Nephron (organoid): ENCODE data around the gene DCHS1.

ENCODE experiments used
- H3K27ac Mint-ChIP-seq, 3 experiments: 2 replicates each; pipeline ENCODE4 v1.8.0; 2020; ENCODE audit warnings: mixed read lengths in 3 of 3, mild to moderate bottlenecking in 2 of 3, moderate library complexity in 1 of 3
- H3K27me3 Mint-ChIP-seq: 2 replicates; pipeline ENCODE4 v1.8.0; 2021; ENCODE audit warnings: low read depth, mild to moderate bottlenecking, moderate library complexity, mixed read lengths
- H3K36me3 Mint-ChIP-seq: 2 replicates; pipeline ENCODE4 v1.8.0; 2020; ENCODE audit warnings: low read depth, mixed read lengths
- H3K4me1 Mint-ChIP-seq: 2 replicates; pipeline ENCODE4 v1.8.0; 2020; ENCODE audit warnings: mixed read lengths
- H3K4me3 Mint-ChIP-seq, 3 experiments: 2 replicates each; pipeline ENCODE4 v1.8.0; 2020; ENCODE audit warnings: mild to moderate bottlenecking in 3 of 3, mixed read lengths in 3 of 3, moderate library complexity in 2 of 3
- H3K9me3 Mint-ChIP-seq: 2 replicates; pipeline ENCODE4 v1.8.0; 2020; ENCODE audit warnings: mixed read lengths
- CTCF ChIP-seq, 3 experiments: fragments of 200-600 bp; sonication (generic); IDR thresholded peaks; one replicate each; pipeline ENCODE4 v1.5.0; 2021; ENCODE audit warnings: antibody characterized with exemption in 3 of 3; ENCODE audit not compliant: unreplicated experiment in 3 of 3

DCHS1 gene

GRCh38 chr11:6587360-6587953, 68.2 kb downstream of the DCHS1 start:
- no peak for TF ChIP-seq CTCF (IDR thresholded peaks at IDR 0.05; ENCODE audit: unreplicated experiment in 3 of 3)
- Mint-ChIP-seq H3K9me3 (peaks cover 26% of the 10 kb centered on the region), H3K4me1 (no peaks in the 10 kb centered on the region), H3K27ac (no peak overlapping the region), H3K27me3 (no peaks in the 10 kb centered on the region), H3K4me3 (no peak overlapping the region), H3K36me3 (peaks cover 40% of the 10 kb centered on the region)

GRCh38 chr11:6586434-6587359, 68.9 kb downstream of the DCHS1 start:
- peaks cover 43% of the 10 kb centered on the region for H3K36me3 Mint-ChIP-seq
- no peak for TF ChIP-seq CTCF (IDR thresholded peaks at IDR 0.05; ENCODE audit: unreplicated experiment in 3 of 3)

GRCh38 chr11:6584528-6584927, 71.1 kb downstream of the DCHS1 start:
- H3K4me1 Mint-ChIP-seq = no peaks in the 10 kb centered on the region
- peaks cover 31% of the 10 kb centered on the region for H3K9me3 Mint-ChIP-seq
- H3K27ac Mint-ChIP-seq = no peak overlapping the region
- H3K4me3 Mint-ChIP-seq = no peak overlapping the region
- H3K27me3 Mint-ChIP-seq = no peaks in the 10 kb centered on the region
- TF ChIP-seq CTCF (IDR thresholded peaks at IDR 0.05; ENCODE audit: unreplicated experiment in 3 of 3) = no peak
- H3K36me3 Mint-ChIP-seq = peaks cover 49% of the 10 kb centered on the region

More at GRCh38 chr11:6586434-6587359, 68.9 kb downstream of the DCHS1 start:
- no peaks in the 10 kb centered on the region for H3K4me1 Mint-ChIP-seq
- H3K4me3 Mint-ChIP-seq = no peak overlapping the region
- no peaks in the 10 kb centered on the region for H3K27me3 Mint-ChIP-seq
- H3K27ac Mint-ChIP-seq = no peak overlapping the region
- peaks cover 31% of the 10 kb centered on the region for H3K9me3 Mint-ChIP-seq

GRCh38 chr11:6583584-6583983, 72.0 kb downstream of the DCHS1 start:
- H3K27me3 Mint-ChIP-seq = no peaks in the 10 kb centered on the region
- no peaks in the 10 kb centered on the region for H3K4me1 Mint-ChIP-seq
- peaks cover 49% of the 10 kb centered on the region for H3K36me3 Mint-ChIP-seq
- no peak for TF ChIP-seq CTCF (IDR thresholded peaks at IDR 0.05; ENCODE audit: unreplicated experiment in 3 of 3)
- H3K27ac Mint-ChIP-seq = no peak overlapping the region
- no peak overlapping the region for H3K4me3 Mint-ChIP-seq
- peaks cover 31% of the 10 kb centered on the region for H3K9me3 Mint-ChIP-seq

GRCh38 chr11:6579681-6580080, 75.9 kb downstream of the DCHS1 start:
- no peaks in the 10 kb centered on the region for H3K27me3 Mint-ChIP-seq
- peaks cover 21% of the 10 kb centered on the region for H3K4me1 Mint-ChIP-seq
- H3K4me3 Mint-ChIP-seq = no peak overlapping the region
- peaks cover 27% of the 10 kb centered on the region for H3K9me3 Mint-ChIP-seq
- H3K27ac Mint-ChIP-seq = no peak overlapping the region
- H3K36me3 Mint-ChIP-seq = peaks cover 43% of the 10 kb centered on the region
- no peak for TF ChIP-seq CTCF (IDR thresholded peaks at IDR 0.05; ENCODE audit: unreplicated experiment in 3 of 3)
